Urinary bladder (tissue), 4 donors: ENCODE measurements around the gene COX6B2. TPM values are rescaled to one million over a fixed set of nuclear protein-coding genes. Genes with fewer than 3 reads are reported as not detected.

Experiments used
- DNase-seq: peaks from one replicate; pipeline ENCODE4 v3.0.0-alpha.2; 2015; ENCODE audit errors: extremely low spot score
- H3K27ac ChIP-seq: one replicate; pipeline ENCODE4 v1.5.1; 2013; ENCODE audit warnings: low read depth, mild to moderate bottlenecking, moderate library complexity
- H3K36me3 ChIP-seq: one replicate; pipeline ENCODE4 v1.6.1; 2013; ENCODE audit warnings: mild to moderate bottlenecking, moderate library complexity; ENCODE audit not compliant: insufficient read depth
- H3K4me1 ChIP-seq: one replicate; pipeline ENCODE4 v1.6.1; 2013; ENCODE audit warnings: mild to moderate bottlenecking, moderate library complexity; ENCODE audit not compliant: insufficient read depth
- H3K4me3 ChIP-seq: one replicate; pipeline ENCODE4 v1.5.1; 2013; ENCODE audit warnings: low read depth, low read length
- WGBS: extraction: QIAGEN DNeasy Blood & Tissue Kit; methylation state at CpG from one replicate; pipeline ENCODE4 v1.1.7; 2013; 5-methylcytosine and 5-hydroxymethylcytosine counted together
- polyA plus RNA-seq: library from polyadenylated mRNA; stranded (reverse); fragments of 200-250 nt; gene quantifications from one replicate; pipeline ENCODE4 v1.2.3, GENCODE V29; 2013
- total RNA-seq: library from RNA; depleted of rRNA; stranded (reverse); fragments of >200 nt; gene quantifications from one replicate; pipeline ENCODE4 v1.2.3, GENCODE V29; 2014
- donor health status: healthy with polysubstance abuse.
- donor health status: healthy.

Gene COX6B2
- total and polyA plus RNA-seq, 2 donors = 0.39 TPM; not detected in 1

- Histone ChIP-seq H3K4me1 (peaks cover 3% of the 10 kb centered on the region), H3K4me3 (peak overlapping the region; percentile 71), H3K27ac (peak overlapping the region; percentile 72), H3K36me3 (no peaks in the 10 kb centered on the region)
- DNase-seq = no peak
- WGBS = 3% methylated on average over 33 of the region's 33 CpGs
Observed at GRCh38 chr19:55386493-55386971, 32.0 kb upstream of the COX6B2 start.

DNA sequence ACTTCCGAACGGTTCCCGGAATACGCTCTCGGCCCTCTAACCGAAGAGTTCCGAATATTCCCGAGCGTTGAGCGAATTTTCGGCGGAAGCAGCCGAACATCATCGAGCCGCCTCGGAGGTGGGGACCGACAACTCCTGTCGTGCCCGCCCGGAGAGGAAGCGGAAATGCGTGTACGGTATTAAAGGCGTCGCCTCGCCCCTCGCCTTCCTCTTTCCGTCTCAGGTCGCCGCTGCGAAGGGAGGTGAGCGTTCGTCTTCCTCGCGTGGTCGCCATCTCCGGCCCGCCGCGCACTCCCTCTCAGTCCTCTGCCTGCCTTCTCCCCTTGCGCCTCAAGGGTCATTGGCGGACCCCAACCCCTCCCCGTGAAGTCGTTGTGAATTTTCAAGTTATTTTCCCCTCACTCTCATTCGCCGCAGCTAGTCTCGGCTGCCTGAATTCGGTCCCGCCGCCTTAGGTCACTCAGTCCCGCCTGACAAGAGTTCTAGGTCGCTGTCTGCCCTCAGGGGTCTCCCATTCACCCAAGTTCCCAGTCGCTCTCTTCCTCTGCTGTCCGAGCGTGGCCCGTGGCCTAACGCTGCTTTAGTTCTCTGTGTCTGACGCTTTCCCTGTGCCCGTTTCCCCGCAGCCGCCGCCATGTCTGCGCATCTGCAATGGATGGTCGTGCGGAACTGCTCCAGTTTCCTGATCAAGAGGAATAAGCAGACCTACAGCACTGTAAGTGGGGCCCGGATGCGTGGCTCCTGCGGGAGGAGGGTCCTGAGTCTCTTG, 31.4 kb upstream of the COX6B2 start, which contains the start of gene RPL28:
Gene RPL28, plus strand, starts transcription at position 209 of the 769 bp plus-strand sequence. Its CDS starts 426 bp downstream, at position 635.
- H3K4me1 ChIP-seq = peaks cover 3% of the 10 kb centered on the region
- peak within 1 kb of the TSS; percentile 71 for H3K4me3 ChIP-seq
- under 1% methylated on average over 68 of the region's 68 CpGs for WGBS
- no peaks in the 10 kb centered on the region for H3K36me3 ChIP-seq
- peak within 1 kb of the TSS; percentile 90 for H3K27ac ChIP-seq
- DNase-seq = peak; percentile 99

GRCh38 chr19:55384920-55385723, 30.6 kb upstream of the COX6B2 start:
- peak overlapping the region; percentile 90 for H3K27ac ChIP-seq
- DNase-seq = peak; percentile 97
- WGBS = 5% methylated on average over 34 of the region's 34 CpGs
- H3K4me1 ChIP-seq = peaks cover 3% of the 10 kb centered on the region
- no peaks in the 10 kb centered on the region for H3K36me3 ChIP-seq
- peak overlapping the region; percentile 33 for H3K4me3 ChIP-seq

GRCh38 chr19:55384131-55384919, 29.8 kb upstream of the COX6B2 start, which contains the start of gene TMEM238:
TMEM238 (minus strand) TSS chr19:55384292; CDS start chr19:55384259, 33 bp downstream.
- Histone ChIP-seq H3K4me1 (peaks cover 3% of the 10 kb centered on the region), H3K27ac (peak within 1 kb of the TSS; percentile 90), H3K4me3 (peak within 1 kb of the TSS; percentile 50), H3K36me3 (no peaks in the 10 kb centered on the region)
- DNase-seq = no peak
- WGBS = 18% methylated on average over 72 of the region's 72 CpGs

GRCh38 chr19:55383279-55384130, 29.0 kb upstream of the COX6B2 start:
- Histone ChIP-seq H3K36me3 (no peaks in the 10 kb centered on the region), H3K27ac (peak overlapping the region; percentile 90), H3K4me1 (peaks cover 3% of the 10 kb centered on the region), H3K4me3 (peak overlapping the region; percentile 50)
- no peak for DNase-seq
- 4% methylated on average over 88 of the region's 88 CpGs for WGBS

- no peak overlapping the region for H3K27ac ChIP-seq
- 96% methylated on average over 3 of the region's 3 CpGs for WGBS
- H3K36me3 ChIP-seq = no peaks in the 10 kb centered on the region
- DNase-seq = no peak
- H3K4me3 ChIP-seq = no peak overlapping the region
- H3K4me1 ChIP-seq = no peaks in the 10 kb centered on the region
Observed at GRCh38 chr19:55382522-55383054, 28.1 kb upstream of the COX6B2 start.

GRCh38 chr19:55382013-55382412, 27.5 kb upstream of the COX6B2 start:
- Histone ChIP-seq H3K4me1 (no peaks in the 10 kb centered on the region), H3K27ac (no peak overlapping the region), H3K4me3 (no peak overlapping the region), H3K36me3 (no peaks in the 10 kb centered on the region)
- 97% methylated on average over 5 of the region's 5 CpGs for WGBS
- no peak for DNase-seq

DNA sequence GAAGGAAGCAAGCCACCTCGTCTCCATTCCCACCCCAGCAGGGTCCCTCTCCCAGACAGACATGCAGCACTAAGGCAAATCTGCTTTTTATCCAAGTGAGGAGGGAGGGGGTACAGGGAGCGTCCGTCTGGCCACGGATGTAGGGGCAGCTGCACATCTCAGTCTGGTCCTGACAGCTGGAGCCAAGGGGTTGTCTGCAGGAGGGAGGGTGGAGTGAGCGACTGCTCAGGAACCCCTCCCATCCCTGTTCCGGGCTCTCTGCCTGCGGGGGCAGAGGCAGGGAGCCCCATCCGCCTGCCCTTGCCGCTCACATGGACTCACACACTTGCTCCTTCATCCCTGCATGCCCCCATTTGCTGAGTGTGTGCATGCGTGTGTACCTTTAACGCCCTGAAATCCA, 24.7 kb upstream of the COX6B2 start:
- H3K4me3 ChIP-seq = no peak overlapping the region
- 54% methylated on average over 11 of the region's 11 CpGs for WGBS
- no peak for DNase-seq
- H3K27ac ChIP-seq = no peak overlapping the region
- H3K4me1 ChIP-seq = no peaks in the 10 kb centered on the region
- no peaks in the 10 kb centered on the region for H3K36me3 ChIP-seq

GRCh38 chr19:55377356-55378131, 23.0 kb upstream of the COX6B2 start:
- WGBS = 15% methylated on average over 43 of the region's 43 CpGs
- H3K4me3 ChIP-seq = no peak overlapping the region
- H3K4me1 ChIP-seq = no peaks in the 10 kb centered on the region
- no peaks in the 10 kb centered on the region for H3K36me3 ChIP-seq
- no peak for DNase-seq
- H3K27ac ChIP-seq = no peak overlapping the region

DNA sequence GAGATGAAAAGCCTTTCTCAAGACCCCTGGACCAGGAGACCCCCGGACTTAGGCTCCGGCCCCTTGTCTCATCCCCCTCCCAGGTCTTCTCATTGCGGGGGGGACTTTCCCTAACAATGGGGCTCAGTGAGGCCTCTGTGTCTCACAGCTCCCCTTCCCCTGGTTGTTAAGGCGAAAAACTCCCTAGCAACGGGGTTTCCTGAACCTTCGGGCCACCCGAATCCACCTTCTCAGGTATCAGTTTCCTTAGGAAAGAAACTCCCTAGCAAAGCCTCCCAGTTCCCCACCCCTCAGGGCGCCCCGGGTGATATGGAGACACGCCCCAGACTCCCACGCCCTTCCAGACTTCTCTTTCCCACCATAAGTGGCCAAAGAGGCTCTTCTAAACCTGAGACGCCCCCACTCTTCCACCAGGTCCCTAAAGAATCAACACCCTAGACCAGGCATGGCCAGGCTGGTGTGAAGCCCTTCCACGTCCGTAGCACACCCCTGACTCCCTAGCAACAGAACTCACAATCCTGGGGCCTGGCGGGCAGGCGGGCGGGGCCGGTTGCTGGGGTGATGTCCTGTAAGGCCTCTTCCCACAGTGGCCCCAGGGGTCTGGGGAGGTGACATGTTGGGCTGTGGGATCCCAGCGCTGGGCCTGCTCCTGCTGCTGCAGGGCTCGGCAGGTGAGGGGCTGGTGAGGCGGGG, 21.9 kb upstream of the COX6B2 start, which contains the start of gene TMEM190:
Gene TMEM190, plus strand, starts transcription at position 586 of the 693 bp plus-strand sequence. Its CDS starts 28 bp downstream, at position 614.
- DNase-seq = no peak
- no peaks in the 10 kb centered on the region for H3K4me1 ChIP-seq
- no peak within 1 kb of the TSS for H3K4me3 ChIP-seq
- no peaks in the 10 kb centered on the region for H3K36me3 ChIP-seq
- 65% methylated on average over 21 of the region's 21 CpGs for WGBS
- no peak within 1 kb of the TSS for H3K27ac ChIP-seq

DNA sequence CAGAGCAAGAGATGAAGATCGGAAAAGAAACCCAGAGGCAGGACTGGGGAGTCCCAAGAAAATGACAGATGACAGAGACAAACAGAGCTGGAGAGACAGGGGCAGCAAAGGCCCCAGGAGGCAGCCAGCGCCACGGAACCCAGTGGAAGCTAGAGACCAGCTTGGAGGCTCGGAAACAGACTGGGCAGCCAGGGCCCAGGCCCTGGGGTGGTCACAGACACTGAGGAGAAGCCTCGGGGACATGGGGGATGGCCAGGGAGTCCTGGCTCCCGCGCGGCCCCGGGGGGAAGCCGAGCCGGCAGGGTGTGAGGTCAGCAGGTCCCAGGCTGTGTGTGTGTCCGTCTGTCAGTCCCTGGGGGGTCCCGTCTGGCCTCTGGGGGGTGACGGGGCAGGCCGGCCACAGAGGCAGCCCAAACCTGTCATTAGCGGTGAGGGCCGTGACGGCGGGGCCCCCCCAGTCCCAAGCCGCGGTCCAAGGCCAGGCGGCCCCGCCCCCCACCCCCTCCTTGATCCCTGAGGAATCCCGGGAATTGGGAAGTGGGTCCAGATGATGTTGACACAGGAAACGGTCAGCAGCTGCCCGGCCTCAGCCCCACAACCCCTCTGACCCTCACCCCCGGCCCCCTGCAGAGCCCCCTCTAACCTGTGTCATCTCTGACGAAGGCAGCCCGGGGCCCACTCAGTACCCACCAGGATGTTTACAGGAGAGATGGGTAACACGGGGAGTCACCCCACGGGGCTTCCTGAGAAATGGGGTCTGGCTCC, 19.7 kb upstream of the COX6B2 start:
- peaks cover 1% of the 10 kb centered on the region for H3K4me1 ChIP-seq
- no peaks in the 10 kb centered on the region for H3K36me3 ChIP-seq
- no peak overlapping the region for H3K4me3 ChIP-seq
- H3K27ac ChIP-seq = no peak overlapping the region
- DNase-seq = no peak
- WGBS = 11% methylated on average over 31 of the region's 31 CpGs
